ENCODE measurements around the gene COMMD6. TPM values are rescaled to one million over a fixed set of nuclear protein-coding genes. Genes with fewer than 3 reads are reported as not detected.
A peak's percentile ranks its signal among the peaks of the same experiment; 100 is the strongest.

Gene COMMD6
- total and polyA plus RNA-seq, 9 of the 15 experiments (the other 6 are each of a cell fraction or from before 2014, with no cell fraction given): 32.6 to 116 (median 65.0) TPM

- TF ChIP-seq STAG1 (CRISPR knock-in tag; IDR thresholded peaks at IDR 0.05; ENCODE audit: borderline replicate concordance) (no peak), RBM34 (IDR thresholded peaks at IDR 0.05; ENCODE audit: borderline replicate concordance, insufficient read depth, low read length) (no peak), AFF1 (IDR thresholded peaks at IDR 0.05; ENCODE audit: low read depth in 1 of 2, partially characterized antibody in 2 of 2) (no peak), ZNF445 (CRISPR knock-in tag; IDR thresholded peaks at IDR 0.05; ENCODE audit: low read depth) (no peak), KLF10 (CRISPR knock-in tag; IDR thresholded peaks at IDR 0.05) (no peak), USF1 (CRISPR knock-in tag; IDR thresholded peaks at IDR 0.05) (no peak), TFAM (CRISPR knock-in tag; conservative IDR thresholded peaks at IDR 0.05) (no peak), STAT5B (CRISPR knock-in tag; IDR thresholded peaks at IDR 0.05) (no peak), ZZZ3 (IDR thresholded peaks at IDR 0.05) (no peak), POLR2G (IDR thresholded peaks at IDR 0.05; ENCODE audit: low read depth, low read length) (peak; percentile 71), KLF1 (tag; IDR thresholded peaks at IDR 0.05) (no peak), PHF8 (IDR thresholded peaks at IDR 0.05; ENCODE audit: borderline replicate concordance, low read length) (peak; percentile 23; the same call in 1 of the 2 replicates), MTA3 (IDR thresholded peaks at IDR 0.05; ENCODE audit: borderline replicate concordance) (peak; percentile 41; the same call in 1 of the 2 replicates), TCFL5 (CRISPR knock-in tag; conservative IDR thresholded peaks at IDR 0.05) (no peak), ATF6 (CRISPR knock-in tag; IDR thresholded peaks at IDR 0.05) (no peak), ATF2 (CRISPR knock-in tag; IDR thresholded peaks at IDR 0.05) (no peak), CTCF (IDR thresholded peaks at IDR 0.05 in 2 of 3, conservative IDR thresholded peaks at IDR 0.05 in 1 of 3; ENCODE audit: insufficient read depth in 2 of 3, low read depth in 1 of 3, low read length in 3 of 3) (peak; percentile 61 to 71 (median 64))
These were observed 55.4 kb downstream of the COMMD6 start, which contains the start of gene TBC1D4 (continued) for GRCh38 chr13:75482070-75482819.

All from K562 (cell line).